ENCODE results near the gene ZFP69.

DNA sequence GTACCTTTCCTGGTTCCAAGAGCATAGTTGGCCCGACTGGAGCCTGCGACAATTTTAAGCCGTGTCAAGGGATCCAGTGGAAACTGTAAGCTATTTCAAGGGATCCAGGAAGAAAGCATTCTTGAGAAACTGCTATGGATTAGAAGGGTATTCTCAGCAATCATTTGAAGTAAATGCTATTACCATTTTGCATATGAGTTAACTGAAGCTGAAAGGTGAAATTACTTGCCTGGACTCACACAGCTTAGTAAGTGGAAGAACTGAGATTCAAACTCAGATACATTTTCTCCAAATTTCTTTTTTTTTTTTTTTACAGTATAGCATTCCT, 54.9 kb downstream of the ZFP69 start:
- TF ChIP-seq, protein P1, sequence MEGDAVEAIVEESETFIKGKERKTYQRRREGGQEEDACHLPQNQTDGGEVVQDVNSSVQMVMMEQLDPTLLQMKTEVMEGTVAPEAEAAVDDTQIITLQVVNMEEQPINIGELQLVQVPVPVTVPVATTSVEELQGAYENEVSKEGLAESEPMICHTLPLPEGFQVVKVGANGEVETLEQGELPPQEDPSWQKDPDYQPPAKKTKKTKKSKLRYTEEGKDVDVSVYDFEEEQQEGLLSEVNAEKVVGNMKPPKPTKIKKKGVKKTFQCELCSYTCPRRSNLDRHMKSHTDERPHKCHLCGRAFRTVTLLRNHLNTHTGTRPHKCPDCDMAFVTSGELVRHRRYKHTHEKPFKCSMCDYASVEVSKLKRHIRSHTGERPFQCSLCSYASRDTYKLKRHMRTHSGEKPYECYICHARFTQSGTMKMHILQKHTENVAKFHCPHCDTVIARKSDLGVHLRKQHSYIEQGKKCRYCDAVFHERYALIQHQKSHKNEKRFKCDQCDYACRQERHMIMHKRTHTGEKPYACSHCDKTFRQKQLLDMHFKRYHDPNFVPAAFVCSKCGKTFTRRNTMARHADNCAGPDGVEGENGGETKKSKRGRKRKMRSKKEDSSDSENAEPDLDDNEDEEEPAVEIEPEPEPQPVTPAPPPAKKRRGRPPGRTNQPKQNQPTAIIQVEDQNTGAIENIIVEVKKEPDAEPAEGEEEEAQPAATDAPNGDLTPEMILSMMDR (IDR thresholded peaks at IDR 0.05; ENCODE audit: insufficient read depth, low read depth, low read length): no peak
- no peak for TF ChIP-seq EZH2 (IDR thresholded peaks at IDR 0.05; ENCODE audit: insufficient read depth, low read length)

Data from astrocyte (in vitro differentiated cells and primary cell).